Ascending aorta (tissue), 2 donors: ENCODE data around the gene SIN3B. TPM values are rescaled to one million over a fixed set of nuclear protein-coding genes. Genes with fewer than 3 reads are reported as not detected.
A peak's percentile ranks its signal among the peaks of the same experiment; 100 is the strongest.

Source experiments
- DNase-seq, 2 donors: peaks; one replicate each; pipeline ENCODE4 v3.0.0-alpha.2; 2019; ENCODE audit warnings: low spot score in 2 of 2
- H3K27ac ChIP-seq, 2 donors: fragments of 200-600 bp; sonication (generic); one replicate each; pipeline ENCODE4 v1.5.1; 2016 to 2017; ENCODE audit warnings: mild to moderate bottlenecking in 1 of 2
- H3K27me3 ChIP-seq: fragments of 200-600 bp; sonication (generic); one replicate; pipeline ENCODE4 v1.5.1; 2017
- H3K36me3 ChIP-seq, 2 donors: fragments of 200-600 bp; sonication (generic); one replicate each; pipeline ENCODE4 v1.5.1; 2016
- H3K4me1 ChIP-seq, 2 donors: fragments of 200-600 bp; sonication (generic); one replicate each; pipeline ENCODE4 v1.5.1; 2016 to 2017; ENCODE audit warnings: mild to moderate bottlenecking in 1 of 2
- H3K4me3 ChIP-seq, 2 donors: fragments of 200-600 bp; sonication (generic); one replicate each; pipeline ENCODE4 v1.5.1; 2016 to 2017; ENCODE audit warnings: mild to moderate bottlenecking in 1 of 2
- H3K9me3 ChIP-seq, 2 donors: fragments of 200-600 bp; sonication (generic); one replicate each; pipeline ENCODE4 v1.5.1; 2016
- CTCF ChIP-seq, 3 experiments: fragments of 200-600 bp in 2 of 3; fragments of 450-650 bp in 1 of 3; sonication (generic) in 2 of 3; IDR thresholded peaks; one replicate each; pipeline ENCODE4 v1.5.1; 2016 to 2019; ENCODE audit warnings: antibody characterized with exemption in 3 of 3, mild to moderate bottlenecking in 1 of 3, moderate library complexity in 1 of 3
- intact Hi-C: fragments of 100-400 bp; cut with DNase I; formaldehyde crosslinking; loops from one replicate; pipeline ENCODE4 v1.15.1; 2023
- total RNA-seq: library from RNA; depleted of rRNA; stranded (reverse); fragments of >200 nt; gene quantifications from one replicate; pipeline ENCODE4 v1.1.0, GENCODE V29; 2016

SIN3B gene
- total RNA-seq, 1 donor from 2014 or later = 72.3 TPM

DNA sequence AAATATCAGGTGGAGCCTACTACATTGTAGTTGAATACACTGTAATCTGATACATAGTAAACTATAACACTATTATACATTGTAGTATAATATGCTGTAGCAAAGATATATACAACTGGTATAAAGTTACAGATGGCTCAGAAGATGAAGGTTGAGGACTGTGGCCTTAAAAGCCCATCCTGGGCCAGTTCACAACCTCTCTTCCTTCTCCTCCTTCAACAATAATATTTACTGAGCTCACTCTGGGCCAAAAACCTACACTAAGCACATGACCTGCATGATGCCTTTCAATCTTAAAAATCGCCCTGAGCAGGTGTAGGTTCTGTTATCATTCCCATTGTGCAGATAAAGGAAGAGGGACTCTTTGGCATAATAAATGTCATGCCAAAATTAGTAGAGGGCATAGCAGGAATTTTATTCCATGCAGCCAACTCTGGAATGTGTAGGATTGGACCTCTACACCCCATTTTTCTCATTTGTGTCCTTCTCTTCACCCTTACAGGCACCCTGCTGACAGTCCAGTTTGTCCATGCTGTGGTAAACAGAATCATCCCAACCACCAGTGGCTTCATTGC lies 14.6 kb upstream of the SIN3B start:
- H3K9me3 ChIP-seq = peaks cover 0 to 27% of the 10 kb centered on the region in 2 donors
- intact Hi-C loops = no loop called here
- H3K36me3 ChIP-seq = no peaks in the 10 kb centered on the region
- no peak for TF ChIP-seq CTCF (IDR thresholded peaks at IDR 0.05)
- DNase-seq = no peak
- H3K4me3 ChIP-seq = no peak overlapping the region
- no peaks in the 10 kb centered on the region for H3K27me3 ChIP-seq
- no peak overlapping the region for H3K27ac ChIP-seq
- no peaks in the 10 kb centered on the region for H3K4me1 ChIP-seq

DNA sequence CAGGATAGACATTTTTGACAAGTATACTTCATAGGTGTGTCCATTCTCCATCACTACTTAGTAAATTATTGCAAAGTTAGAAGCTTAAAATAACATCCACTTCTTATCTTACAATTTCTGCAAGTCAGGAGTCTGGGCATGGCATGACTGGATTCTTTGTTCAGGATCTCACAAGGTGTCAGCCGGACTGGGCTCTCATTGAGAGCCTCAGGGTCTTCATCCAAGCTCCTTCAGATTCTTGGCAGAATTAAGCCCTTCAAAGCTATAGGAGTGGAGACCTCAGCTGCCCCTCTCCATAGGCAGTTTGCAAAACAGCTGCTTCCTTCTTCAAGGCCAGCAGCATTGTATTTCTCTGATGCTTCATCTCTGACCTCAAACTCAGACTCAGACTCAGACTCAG lies 9.1 kb upstream of the SIN3B start:
- Histone ChIP-seq H3K27me3 (no peaks in the 10 kb centered on the region), H3K4me1 (no peaks in the 10 kb centered on the region), H3K36me3 (no peaks in the 10 kb centered on the region), H3K27ac (no peak overlapping the region), H3K9me3 (peaks cover 0 to 11% of the 10 kb centered on the region in 2 donors), H3K4me3 (no peak overlapping the region)
- intact Hi-C loops = loop anchor here (10.0 kb wide), 1 partner anchor 105 kb away; the partner anchor contains the start of gene NWD1
- TF ChIP-seq CTCF (IDR thresholded peaks at IDR 0.05) = no peak
- no peak for DNase-seq

DNA sequence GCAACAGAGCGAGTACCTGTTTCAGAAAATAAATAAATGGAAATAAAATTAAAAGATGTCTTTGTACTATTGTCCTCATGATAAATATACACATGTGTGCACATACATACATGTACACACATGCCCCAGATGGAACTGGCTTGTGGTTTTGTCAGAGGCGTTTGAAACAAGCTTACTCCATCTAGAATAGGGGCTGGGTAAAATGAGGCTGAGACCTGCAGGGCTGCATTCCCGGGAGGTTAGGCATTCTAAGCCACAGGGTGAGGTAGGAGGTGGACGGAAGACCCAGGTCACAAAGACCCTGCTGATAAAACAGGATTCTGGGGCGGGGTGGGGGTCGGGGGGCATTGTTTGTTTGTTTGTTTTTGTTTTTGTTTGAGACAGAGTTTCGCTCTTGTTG lies 8.1 kb upstream of the SIN3B start:
- no peak overlapping the region for H3K4me3 ChIP-seq
- intact Hi-C loops = loop anchor here (10.0 kb wide), 1 partner anchor 106 kb away; the partner anchor contains the start of gene NWD1

DNA sequence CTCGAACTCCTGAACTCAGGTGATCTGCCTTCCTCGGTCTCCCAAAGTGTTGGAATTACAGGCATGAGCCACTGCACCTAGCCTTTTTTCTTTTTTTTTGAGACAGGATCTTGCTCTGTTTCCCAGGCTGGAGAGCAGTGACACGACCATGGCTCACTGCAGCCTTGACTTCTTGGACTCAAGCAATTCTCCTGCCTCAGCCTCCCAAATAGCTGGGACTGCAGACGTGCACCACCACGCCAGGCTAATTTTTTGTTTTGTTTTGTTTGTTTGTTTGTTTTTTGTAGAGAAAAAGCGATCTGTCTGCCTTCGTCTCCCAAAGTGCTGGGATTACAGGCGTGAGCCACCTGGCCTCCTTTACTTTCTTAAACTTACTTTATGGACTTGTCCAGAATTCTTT lies 6.5 kb upstream of the SIN3B start:
- Histone ChIP-seq H3K27ac (no peak overlapping the region), H3K4me3 (no peak overlapping the region), H3K9me3 (no peaks in the 10 kb centered on the region), H3K36me3 (no peaks in the 10 kb centered on the region), H3K4me1 (no peaks in the 10 kb centered on the region), H3K27me3 (no peaks in the 10 kb centered on the region)
- no peak for TF ChIP-seq CTCF (IDR thresholded peaks at IDR 0.05)
- intact Hi-C loops = loop anchor here (10.0 kb wide), 1 partner anchor 108 kb away; the partner anchor contains the start of gene NWD1
- no peak for DNase-seq

More for the DNA sequence above, 8.1 kb upstream of the SIN3B start:
- Histone ChIP-seq H3K9me3 (peaks cover 0 to 2% of the 10 kb centered on the region in 2 donors), H3K36me3 (no peaks in the 10 kb centered on the region), H3K27me3 (no peaks in the 10 kb centered on the region), H3K4me1 (no peaks in the 10 kb centered on the region), H3K27ac (no peak overlapping the region)
- no peak for DNase-seq
- TF ChIP-seq CTCF (IDR thresholded peaks at IDR 0.05) = no peak

DNA sequence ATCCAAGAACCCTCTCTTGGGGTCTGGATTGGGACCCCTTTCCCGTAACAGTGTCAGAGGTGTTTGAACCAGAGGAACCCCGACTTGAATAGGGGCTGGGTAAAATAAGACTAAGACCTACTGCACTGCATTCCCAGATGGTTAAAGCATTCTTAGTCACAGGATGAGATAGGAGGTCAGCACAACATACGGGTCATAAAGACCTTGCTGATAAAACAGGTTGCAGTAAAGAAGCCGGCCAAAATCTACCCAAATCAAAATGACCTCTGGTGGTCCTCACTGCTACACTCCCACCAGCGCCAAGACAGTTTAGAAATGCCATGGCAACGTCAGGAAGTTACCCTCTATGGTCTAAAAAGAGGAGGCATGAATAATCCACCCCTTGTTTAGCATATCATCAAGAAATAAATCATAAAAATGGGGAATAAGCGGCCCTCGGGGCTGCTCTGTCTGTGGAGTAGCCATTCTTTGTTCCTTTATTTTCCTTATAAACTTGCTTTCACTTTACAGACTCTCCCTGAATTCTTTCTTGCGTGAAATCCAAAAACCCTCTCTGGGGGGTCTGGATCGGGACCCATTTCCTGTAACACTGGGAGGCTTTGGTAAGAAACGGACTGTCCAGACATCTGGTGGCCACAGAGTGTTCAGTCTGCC lies 4.4 kb upstream of the SIN3B start:
- intact Hi-C loops = loop anchor here (5.0 to 10.0 kb wide), 2 partner anchors 52 to 110 kb away; partner anchors contain the start of gene NWD1
- Histone ChIP-seq H3K27ac (peak overlapping the region; percentile 47 to 56), H3K27me3 (no peaks in the 10 kb centered on the region), H3K4me3 (peak overlapping the region; percentile 58 to 70), H3K4me1 (peaks cover 0 to 3% of the 10 kb centered on the region in 2 donors), H3K36me3 (no peaks in the 10 kb centered on the region), H3K9me3 (no peaks in the 10 kb centered on the region)
- no peak for TF ChIP-seq CTCF (IDR thresholded peaks at IDR 0.05)
- no peak for DNase-seq
